Measurements from ENCODE around the gene COX7C.
"Not testable (repeated sequence)": the region's sequence is repeated elsewhere in the genome, so short reads cannot be mapped to it uniquely, and the experiment has no call there.

COX7C gene, protein sequence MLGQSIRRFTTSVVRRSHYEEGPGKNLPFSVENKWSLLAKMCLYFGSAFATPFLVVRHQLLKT

DNA sequence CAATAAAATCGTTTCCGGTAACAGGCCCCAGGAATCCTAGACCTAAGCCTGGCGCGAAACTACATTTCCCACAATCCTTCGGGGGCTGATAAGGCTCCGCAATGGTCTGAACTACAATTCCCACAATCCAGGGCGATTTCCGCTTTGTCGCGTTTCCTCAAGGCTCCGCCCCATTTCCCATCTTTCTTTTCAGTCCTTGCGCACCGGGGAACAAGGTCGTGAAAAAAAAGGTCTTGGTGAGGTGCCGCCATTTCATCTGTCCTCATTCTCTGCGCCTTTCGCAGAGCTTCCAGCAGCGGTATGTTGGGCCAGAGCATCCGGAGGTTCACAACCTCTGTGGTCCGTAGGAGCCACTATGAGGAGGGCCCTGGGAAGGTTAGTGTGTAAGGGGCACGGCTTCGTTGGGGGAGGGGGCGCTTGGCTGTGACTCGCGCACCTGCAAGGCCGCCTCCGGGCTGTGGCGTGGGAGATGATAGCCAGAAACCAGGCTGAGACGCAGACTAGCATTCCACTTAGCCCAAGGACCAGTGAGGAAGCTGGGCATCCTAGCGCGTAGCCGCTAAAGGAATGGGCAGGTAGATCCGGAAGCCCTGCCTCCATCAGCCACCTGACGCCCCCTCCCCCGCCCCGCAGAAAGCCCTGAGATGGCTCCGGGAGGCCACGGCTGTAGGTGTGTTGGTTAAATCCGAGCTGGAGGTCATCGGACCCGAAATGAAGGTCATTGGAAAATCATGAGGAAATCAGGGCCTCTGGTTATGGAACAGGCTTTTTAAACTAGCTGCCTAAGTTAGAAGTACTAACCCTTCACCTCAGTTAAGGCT, at the start of gene COX7C:
Gene COX7C, plus strand, starts transcription at position 186 of the 821 bp plus-strand sequence. Its CDS starts 115 bp downstream, at position 301.
- DNase-seq (ENCODE audit: low read depth, low spot score): peak; percentile 97

DNA sequence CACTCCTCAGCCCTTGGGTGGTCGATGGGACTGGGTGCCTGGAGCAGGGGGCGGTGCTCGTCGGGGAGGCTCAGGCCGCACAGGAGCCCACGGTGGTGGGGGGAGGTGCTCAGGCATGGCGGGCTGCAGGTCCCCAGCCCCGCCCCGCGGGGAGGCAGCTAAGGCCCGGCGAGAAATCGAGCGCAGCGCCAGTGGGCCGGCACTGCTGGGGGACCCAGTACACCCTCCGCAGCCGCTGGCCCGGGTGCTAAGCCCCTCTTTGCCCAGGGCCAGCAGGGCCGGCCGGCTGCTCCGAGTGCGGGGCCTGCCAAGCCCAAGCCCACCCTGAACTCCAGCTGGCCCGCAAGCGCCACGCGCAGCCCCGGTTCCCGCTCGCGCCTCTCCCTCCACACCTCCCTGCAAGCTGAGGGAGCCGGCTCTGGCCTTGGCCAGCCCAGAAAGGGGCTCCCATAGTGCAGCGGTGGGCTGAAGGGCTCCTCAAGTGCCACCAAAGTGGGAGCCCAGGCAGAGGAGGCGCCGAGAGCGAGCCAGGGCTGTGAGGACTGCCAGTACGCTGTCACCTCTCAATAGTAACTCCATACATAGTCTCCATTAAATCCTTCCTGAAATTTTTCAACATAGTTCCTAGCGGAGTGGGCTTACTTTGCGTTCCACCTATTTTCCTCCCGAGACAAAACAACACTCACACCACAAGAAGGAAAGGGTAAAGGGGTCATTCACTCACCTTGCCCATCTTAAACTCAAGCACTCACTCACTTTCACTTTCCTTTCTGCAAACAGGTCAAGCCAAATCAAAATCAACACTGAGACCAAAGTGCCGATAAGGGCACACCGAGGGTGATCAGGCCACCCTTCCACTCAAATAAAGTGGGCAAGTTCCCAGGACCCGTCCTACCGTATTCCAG, 48.0 kb upstream of the COX7C start:
- not testable (repeated sequence) for DNase-seq (ENCODE audit: low read depth, low spot score)

DNA sequence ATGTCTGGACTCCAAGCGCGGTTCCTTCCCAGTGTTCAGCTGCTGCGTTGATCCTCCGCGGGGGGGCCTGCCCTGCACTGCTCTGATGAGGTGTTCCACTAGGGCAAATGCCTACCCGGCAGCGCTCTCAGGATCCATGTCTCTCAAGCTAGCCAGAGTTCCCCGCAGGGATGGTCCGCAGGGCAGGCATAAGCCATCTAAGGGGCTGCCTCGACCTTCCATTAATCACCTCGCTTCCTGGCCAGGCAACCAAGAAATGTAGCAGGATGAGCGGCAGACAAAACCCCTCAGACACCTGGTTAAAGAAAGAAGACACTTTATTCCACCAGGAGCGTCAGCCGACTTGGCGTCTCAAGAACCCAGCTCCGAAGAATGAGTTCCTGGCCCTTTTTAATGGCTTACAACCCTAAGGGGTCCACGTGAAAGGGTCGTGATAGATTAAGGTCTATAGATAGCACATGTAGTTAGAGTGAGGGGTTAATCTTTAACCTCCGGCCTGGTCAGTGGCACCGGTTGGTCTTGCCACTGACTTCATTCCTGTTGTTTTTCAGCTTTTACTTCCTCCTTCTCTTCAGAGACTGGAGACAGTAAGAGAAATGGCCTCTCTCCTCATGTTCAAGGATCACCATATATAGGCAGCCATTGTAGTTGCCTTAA, 47.2 kb upstream of the COX7C start:
- no peak for DNase-seq (ENCODE audit: low read depth, low spot score)

DNA sequence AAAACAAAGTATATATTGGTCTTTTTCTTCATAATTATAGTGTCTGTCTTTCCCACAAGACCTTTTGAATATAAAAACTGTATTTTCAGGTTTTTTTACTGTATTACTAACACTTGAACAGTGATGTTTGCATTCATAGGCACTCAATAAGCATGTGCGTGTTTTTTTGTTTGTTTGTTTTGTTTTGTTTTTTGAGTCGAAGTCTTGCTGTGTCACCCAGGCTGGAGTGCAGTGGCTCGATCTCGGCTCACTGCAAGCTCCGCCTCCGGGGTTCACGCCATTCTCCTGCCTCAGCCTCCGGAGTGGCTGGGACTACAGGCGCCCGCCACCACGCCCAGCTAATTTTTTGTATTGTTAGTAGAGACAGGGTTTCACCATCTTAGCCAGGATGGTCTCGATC, 46.6 kb upstream of the COX7C start:
- DNase-seq (ENCODE audit: low read depth, low spot score): not testable (repeated sequence)

DNA sequence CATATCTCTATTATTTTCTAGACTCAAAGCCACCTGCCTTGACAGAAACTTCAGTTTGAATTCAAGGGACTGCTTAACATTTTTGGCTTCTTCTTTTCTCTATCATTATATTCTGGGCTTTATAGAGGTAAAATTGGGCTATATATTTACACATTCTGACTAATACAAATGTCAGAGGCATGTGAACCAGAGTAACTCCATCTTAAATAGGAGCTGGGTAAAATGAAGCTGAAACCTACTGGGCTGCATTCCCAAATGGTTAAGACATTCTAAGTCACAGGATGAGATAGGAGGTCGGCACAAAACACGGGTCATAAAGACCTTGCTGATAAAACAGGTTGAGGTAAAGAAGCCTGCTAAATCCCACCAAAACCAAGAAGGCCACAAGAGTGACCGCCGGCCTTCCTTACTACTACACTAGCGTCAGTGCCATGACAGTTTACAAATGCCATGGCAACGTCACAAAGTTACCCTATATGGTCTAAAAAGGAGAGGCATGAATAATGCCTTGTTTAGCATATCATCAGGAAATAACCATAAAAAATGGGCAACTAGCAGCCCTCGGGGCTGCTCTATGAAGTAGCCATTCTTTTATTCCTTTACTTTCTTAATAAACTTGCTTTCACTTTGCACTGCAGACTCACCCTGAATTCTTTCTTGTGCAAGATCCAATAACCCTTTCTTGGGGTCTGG, 44.8 kb upstream of the COX7C start:
- DNase-seq (ENCODE audit: low read depth, low spot score): no peak

DNA sequence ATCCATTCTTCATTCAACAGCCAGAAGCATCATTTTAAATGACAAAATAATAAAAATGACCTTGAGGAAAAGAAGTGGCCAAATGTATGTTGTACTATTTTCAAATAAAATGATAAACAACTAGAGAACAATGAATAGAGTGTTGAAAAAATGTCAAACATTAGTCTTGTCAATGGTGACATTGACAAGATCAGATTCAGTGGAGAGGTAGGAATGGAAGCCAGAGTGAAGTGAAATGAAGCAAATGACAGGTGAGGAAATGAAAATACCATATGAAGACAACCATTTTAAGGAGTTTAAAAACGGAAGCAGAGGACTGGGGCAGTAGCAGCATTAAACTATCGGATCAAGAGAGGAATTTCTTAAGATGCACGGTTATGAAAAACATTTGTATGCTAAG, 38.2 kb upstream of the COX7C start:
- no peak for DNase-seq (ENCODE audit: low read depth, low spot score)

DNA sequence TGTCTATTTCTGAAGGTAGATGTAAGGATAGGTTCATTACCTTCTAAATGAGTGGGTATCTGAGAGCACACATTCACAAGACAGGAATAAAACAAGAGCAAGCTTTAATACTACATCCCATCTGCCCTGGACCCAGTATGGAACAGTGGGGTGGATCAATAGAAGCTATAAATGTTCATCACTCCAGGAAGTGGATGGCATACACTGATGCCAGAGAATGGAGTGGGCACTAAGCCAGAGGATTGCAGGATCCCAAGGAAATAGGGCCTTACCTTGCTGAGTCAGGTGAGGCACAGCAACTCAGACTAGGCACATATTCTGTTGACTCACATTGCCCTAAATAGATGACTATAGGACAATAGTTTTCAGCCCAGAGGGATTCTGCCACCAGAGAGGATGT, 21.3 kb upstream of the COX7C start:
- no peak for DNase-seq (ENCODE audit: low read depth, low spot score)

DNA sequence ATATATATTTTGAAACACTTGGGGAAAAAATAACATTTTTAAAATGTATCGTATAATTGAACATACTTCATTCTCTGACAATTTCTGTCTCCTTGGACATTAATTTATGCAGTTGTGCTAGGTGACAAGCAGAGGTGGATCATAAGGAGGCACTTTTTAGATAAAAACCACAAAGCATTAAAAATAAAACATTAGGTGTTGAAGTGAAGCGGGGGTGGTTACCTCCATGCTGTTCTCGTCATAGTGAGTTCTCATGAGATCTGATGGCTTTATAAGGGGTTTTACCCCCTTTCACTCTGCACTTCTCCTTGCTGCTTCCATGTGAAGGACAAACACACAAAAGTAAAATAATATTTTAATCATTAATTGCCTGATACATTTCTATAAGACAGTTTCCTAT, 11.9 kb upstream of the COX7C start:
- DNase-seq (ENCODE audit: low read depth, low spot score): no peak

DNA sequence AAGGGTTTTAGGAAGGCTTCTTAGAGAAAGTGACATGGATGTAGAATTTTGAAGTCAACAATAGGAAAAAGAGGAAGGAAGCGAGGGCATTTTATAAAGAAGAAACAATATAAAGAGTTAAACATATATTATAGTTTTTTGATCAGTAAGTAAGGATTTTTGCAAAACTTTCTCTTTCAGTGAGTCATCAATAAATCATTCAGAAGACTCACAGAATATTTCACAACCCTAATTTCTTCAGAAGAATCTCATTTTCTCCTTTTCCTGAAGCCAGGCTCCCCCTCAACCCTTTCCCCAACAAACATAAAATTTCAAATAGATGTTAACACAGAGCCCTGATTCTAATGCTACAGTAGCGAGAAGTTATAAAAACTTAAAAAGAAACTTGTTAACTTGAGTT, 4.3 kb upstream of the COX7C start:
- no peak for DNase-seq (ENCODE audit: low read depth, low spot score)

DNA sequence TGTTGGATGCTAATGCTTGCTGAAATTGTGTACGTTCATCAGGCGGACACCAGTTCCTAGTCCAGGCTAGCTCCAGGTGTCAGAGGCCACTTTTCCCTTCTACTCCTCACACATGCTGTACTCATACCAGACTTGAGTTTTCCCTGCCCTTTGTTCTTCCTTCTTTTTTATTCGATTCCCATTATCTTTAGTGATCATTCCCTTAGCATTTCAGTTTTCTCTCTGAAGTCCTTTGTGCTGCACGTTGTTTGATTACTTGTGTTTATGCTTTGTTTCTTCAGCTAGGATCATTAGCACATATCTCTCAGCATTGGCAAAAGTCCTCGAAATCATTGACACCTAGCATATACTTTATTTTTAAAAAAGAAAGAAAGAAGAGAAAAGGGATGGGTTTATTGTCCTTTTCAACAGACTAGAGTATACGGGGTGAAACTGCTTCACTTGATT, 409 bp upstream of the COX7C start:
- no peak for DNase-seq (ENCODE audit: low read depth, low spot score)

DNA sequence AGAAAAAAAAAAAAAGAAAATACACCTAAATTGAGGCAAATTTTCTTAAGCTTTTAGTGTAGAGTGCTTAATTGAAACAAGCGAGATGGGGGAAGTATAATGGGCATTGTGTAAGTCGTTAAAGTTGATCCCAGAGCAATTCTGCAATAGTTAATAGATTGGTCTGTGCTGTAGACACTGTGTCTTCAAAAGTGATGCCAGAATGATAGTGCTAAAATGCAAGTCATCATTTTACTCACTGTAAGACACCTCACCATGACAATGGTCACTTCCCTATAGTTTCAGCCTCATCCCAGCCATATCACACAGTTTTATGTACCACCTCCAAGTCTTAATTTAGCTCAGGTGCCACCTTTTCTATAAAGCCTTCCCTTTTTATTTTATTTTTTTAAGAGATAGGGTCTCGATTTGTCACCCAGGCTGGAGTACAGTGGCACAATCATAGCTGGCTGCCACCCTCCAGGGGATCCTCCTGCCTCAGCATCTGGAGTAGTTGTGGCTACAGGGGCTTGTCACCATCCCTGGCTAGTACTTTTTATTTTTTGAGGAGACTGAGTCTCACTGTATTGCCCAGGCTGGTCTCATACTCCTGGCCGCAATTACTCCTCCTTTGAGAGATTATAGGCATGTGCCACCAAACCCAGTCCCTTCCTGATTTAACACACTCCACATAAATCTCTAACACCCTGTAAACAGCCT, 6.2 kb downstream of the COX7C start:
- DNase-seq (ENCODE audit: low read depth, low spot score): no peak

DNA sequence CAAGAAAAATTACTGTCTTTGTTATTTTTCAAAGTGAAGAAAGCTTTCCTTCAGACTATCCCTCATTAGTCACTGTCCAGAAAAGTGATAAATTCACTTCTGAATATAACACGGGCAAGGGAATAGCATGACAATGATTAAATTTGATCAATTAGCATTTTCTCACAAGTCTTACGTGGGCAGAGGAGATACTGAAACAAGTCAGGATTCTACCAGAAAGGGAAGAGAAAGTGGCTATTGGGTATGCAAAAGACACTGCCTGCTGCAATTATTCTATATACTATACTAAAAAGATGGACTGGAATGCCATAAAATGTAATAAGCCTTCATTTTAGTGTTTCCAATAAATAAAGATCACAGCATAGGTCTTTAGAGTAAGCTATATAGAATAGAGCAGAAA, 7.4 kb downstream of the COX7C start:
- DNase-seq (ENCODE audit: low read depth, low spot score): no peak

DNA sequence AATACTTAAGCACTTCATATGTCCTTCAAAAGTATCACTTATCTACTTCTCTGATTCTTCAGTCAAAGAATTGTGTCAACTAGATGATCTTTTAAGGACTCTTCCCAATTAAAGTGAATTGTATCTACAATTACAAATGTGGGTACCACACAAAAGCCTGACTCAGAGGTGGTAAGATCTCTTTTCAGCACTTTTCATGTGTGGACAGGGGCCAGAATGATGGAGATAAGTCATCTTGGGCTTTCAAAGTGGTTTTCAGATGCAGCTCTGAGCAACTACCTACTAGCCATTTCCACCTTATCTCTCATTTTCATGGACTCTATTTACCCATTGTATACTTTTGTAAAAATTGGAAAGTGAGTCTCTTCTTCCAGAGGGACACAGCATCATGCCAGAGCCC, 8.4 kb downstream of the COX7C start:
- DNase-seq (ENCODE audit: low read depth, low spot score): no peak

DNA sequence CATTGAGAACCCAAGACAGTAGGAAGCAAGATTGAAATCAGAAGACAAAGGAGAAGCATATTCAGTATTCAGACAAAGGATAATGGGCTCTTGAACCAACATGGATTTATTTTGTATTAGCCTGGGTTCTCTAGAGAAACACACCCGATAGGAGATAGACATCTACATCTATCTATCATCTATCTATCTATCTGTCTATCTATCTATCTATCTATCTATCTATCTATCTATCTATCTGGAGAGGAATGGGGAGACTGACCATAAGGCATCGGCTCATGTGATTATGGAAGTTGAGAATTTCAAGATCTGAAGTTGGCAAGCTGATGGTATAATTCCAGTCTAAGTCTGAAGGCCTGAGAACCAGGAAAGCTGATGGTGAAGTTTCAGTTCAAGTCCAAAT, 13.4 kb downstream of the COX7C start:
- no peak for DNase-seq (ENCODE audit: low read depth, low spot score)

DNA sequence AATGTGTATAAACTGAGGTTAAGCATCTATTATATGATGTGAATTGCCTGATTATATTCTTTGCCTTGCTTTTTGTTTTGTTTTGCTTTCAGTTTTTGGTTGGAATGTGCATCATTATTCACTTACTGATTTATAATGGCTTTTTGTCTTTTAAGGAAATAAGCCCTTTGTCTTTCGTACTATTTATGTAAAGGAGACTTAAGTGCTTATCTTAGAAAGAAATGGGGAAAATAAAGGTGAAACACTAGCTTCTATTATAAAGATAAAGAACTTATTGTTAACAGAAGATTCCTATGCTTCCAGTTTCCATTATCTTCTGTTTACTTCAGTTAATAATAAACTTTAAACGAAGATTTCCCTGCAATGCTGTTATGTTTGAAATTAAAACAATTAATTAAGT, 23.3 kb downstream of the COX7C start:
- DNase-seq (ENCODE audit: low read depth, low spot score): no peak

DNA sequence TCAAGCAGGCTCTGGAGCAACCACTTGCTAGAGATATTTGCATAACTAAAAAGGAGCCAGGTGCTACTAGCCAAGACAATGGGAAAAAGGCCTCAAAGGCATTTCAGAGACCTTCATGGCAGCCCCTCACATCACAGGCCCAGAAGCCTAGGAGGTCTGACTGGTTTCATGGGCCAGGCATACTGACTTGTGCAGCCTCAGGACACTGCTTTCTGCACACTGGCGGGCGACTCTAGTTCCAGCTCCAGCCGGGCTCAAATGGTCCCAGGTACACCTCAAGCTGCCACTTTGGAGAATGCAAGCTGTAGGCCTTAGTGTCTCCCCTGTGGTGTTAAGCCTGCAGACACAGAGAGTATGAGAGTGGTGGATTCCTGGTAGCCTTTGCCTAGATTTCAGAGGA, 27.1 kb downstream of the COX7C start:
- DNase-seq (ENCODE audit: low read depth, low spot score): peak; percentile 81

DNA sequence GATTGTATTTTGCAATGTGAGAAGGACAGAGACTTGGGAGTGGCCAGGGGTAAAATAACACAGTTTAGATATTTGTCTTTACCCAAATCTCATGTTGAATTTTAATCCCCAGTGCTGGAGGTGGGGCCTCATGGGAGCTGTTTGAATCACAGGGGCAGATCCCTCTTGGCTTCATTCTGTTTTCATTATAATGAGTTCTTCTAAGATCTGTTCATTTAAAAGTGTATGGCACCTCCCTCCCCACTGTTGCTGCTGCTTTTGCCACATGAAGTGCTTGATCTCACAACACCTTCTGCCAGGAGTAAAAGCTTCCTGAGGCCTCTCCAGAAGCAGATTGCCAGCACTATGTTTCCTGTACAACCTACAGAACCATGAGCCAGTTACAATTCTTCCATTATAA, 28.1 kb downstream of the COX7C start:
- no peak for DNase-seq (ENCODE audit: low read depth, low spot score)

DNA sequence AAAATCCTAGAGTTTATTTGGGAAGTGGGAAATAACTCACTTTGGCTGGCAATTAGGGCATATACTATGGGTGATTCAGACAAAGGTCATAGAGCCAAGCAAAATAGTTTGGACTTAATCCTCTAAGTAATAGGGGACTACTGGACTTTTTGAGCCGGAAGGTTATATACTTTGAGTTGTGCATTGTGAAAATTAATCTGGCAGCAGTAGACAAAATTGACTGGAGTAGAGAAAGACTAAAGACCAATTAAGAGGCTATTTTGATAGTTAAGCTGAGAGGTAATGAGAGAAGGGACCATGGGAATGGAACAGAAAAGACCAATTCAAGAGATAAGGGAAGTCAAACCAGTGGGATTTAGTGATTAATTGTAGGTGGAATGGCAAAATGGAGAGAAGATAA, 28.9 kb downstream of the COX7C start:
- no peak for DNase-seq (ENCODE audit: low read depth, low spot score)

DNA sequence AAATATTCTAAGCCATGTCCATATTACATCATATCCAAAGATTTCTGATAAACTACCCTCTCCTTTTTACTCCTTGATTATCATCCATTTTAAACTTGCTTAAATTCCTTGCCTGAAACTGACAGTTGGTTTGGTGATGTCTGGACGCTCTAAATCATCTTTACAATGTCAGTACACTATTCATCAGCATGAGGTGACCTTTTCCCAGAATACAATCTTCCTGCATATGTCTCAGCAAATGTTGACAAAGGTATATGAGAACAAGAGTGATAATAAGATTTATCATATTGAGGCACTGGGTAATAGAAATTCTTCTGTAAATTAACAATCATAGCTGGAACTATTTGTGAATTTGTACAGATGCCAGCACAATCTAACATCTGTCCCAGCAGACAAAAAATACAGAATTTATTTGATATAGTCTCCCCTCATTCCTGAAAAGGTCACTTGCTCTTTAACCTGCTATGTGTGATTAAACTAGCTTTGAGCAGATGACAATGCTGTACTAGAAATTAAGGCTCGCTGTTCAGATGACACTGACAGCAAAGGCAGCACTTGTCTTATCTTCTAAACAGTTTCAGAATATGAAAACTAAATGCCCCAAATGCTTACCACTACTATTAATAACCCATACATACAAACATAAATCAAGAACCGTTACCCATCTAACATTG, 32.2 kb downstream of the COX7C start:
- no peak for DNase-seq (ENCODE audit: low read depth, low spot score)

DNA sequence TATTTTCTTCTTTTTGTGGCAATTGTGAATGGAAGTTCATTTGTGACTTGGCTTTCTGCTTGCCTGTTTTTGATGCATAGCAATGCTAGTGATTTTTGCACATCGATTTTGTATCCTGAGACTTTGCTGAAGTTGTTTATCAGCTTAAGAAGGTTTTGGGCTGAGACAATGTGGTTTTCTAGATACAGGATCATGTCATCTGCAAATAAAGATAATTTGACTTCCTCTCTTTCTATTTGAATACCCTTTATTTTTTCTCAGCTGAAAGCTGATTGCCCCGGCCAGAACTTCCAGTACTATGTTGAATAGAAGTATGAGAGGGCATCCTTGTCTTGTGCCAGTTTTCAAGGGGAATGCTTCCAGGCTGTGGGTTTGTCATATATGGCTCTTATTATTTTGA, 43.0 kb downstream of the COX7C start:
- not testable (repeated sequence) for DNase-seq (ENCODE audit: low read depth, low spot score)

All from ELF-1 (cell line).